AG08395 (cell line): Measurements from ENCODE around the gene RALGAPA2.

Experiments used
- DNase-seq: peaks from one replicate; pipeline ENCODE4 v3.0.0; 2012; ENCODE audit warnings: mixed read lengths, low spot score

RALGAPA2 gene

DNA sequence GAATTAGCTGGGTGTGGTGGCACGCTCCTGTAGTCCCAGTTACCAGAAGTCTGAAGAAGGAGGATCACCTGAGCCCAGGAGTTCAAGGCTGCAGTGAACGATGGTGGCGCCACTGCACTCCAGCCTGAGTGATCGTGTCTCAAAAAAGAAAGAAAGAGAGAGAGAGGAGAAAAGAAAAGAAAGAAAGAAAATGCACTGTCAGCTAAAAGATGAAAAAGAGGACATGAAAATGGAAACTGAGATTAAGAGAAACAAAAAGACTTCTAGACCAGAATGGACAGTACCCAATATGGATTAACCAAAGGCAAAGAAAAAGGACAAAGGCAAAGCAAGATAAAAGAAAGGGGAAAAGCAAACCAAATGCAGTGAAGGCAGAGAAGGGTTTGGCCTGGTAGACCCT is 9.0 kb upstream of the RALGAPA2 start:
- DNase-seq, result no peak

DNA sequence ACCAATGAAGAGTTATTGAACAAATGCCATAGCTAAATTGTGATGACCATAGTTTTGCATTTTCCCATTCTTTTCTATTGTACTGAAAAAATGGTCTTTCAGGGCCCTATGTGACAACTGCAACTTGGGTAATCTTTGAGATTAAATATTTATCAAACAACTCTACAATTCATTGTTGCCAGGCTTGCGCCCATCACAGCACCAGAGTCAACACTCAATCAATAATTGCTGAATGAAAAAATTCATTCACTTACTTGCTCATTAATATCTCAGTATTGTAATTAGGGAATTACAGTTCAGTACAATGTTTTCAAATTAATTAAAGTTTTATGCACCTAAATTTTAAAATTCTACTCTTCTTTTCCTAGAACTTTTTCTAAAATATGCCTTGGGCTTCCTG is 7.7 kb upstream of the RALGAPA2 start:
- DNase-seq, result no peak

- DNase-seq, result no peak
Observed at GRCh38 chr20:20719411-20719810, 7.0 kb upstream of the RALGAPA2 start.

DNA sequence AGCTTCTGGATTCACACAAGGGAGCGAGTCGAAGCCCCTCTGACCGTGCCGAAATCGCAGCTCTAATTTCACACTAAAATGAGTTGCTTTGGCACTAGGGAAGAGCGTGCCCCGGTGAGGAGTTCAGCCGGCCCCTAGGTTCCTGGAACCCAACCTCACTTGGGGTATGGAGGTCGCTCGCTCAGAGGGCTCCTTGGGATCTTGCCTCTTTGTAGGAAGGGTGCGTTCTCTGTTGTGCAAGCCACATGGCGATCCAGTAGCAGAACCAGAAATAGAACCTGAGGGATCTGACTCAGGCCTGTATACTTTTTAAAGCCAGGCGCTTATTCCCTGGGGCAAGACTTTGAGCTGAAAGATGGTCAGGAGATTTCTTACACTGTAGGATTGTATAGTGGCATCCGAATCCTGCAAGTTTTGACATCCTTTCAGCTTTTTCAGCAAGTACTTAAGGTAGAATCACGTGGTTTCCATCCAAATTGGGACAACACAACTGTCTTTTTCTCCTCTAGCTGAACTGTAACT is 861 bp upstream of the RALGAPA2 start:
- no peak for DNase-seq

DNA sequence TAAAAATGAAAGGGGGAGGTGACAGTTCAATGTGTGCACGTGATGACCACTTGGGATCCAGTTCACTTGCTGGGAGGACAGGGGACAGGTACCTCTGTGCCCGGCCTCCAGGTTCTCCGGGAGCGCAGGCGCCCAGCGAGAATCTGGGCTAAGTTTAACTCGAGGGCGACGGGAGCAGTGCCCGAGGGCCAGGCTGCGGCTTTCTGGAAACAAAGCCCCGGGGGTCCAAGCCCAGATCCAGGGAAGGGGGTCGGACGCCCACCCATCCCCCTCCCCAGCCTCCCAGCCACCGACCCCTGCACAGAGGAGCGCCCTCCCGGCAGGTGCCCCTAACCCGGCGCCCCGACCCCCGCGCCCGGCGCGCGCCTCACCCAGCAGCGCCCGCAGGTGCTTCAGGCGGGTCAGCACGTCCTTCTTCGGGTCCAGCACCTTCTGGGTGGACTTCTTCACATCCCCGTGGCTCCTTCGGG is 405 bp downstream of the RALGAPA2 start:
- DNase-seq, result no peak

DNA sequence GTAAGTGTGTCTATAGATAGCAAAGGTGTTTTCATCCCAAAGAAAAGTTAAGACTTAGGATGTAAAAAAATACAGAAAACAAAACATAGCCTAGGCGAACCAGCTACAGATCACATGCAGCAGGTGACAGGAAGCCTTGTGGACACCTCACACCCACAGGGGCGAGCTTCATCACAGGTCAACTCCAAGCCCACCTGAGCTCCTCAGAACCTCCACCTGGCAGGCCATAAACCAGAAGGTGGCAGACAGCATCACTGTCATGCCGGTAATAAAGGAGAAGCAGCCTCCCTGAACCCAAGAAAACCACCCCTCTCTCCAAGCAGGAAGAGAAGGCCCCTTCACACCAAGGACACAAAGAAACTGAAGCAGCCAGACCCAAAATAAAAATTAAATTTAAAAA is 1.0 kb downstream of the RALGAPA2 start:
- no peak for DNase-seq

- DNase-seq, result no peak
Observed at GRCh38 chr20:20710443-20711315, 1.8 kb downstream of the RALGAPA2 start.

DNA sequence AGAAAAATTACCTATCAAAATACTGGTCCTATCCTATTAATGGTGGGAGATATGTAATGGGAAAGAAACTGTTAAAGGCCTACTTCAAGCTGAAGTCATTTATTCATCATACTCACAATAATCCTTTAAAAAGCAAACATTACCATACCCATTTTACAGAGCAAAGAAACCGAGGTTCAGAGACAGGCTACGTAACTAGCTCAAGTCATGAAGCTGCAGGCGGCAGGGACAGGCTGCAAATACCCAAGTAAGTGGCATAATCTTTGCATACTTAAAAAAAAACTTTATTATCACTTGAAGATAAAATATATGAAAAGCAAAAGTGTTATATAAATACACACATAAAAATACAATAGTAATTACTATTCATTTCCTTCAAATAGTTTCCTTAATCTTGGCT is 2.6 kb downstream of the RALGAPA2 start:
- no peak for DNase-seq

GRCh38 chr20:20706285-20706684 is 6.2 kb downstream of the RALGAPA2 start:
- DNase-seq, result no peak

DNA sequence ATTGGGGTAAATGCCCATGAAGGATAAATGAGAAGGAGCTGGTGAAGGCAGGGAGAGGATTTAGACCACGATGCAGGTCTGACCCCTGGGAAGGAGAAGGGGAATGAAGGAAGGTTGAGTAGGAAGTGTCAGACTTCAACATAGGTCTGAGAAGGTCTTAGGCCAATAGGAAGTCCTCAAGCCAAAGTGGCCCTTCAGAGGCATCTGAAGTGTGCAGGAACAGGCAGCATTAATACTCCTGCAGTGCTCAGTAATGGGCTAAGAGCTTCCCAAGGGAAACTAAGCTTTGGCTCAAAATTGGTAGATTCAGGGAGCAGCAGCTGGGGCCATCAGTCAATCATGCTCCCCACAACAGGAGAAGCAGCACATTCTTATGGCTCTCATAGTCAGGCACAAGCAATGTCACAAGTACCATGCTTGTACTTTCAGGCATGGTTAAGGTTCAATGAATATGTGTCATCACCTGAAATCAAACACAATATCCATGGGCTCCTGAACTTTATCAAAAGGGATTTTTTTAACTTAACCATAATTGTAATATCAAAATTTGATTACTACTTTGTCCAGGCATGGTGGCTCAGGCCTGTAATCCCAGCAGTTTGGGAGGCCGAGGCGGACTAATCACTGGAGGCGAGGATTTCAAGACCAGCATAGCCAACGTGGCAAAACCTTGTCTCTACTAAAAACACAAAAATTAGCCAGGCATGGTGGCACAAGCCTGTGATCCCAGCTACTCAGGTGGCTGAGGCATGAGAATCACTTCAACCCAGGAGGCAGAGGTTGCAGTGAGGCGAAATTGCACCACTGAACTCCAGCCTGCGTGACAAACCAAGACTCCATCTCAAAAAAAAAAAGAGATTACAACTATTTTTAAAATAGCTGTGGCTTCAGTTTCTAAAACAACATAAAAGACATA is 9.9 kb downstream of the RALGAPA2 start:
- DNase-seq, result no peak

DNA sequence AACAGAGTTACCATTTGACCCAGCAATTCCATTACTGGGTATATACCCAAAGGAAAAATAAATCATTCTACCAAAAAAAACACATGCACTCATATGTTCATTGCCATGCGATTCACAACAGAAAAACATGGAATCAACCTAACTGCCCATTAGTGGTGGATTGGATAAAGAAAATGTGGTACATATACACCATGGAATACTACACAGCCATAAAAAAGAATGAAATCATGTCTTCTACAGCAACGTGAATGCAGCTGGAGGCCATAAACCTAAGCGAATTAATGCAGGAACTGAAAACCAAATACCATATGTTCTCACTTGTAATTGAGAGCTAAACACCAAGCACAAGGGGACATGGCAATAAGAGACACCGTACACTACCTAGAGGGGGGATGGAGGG is 12.5 kb downstream of the RALGAPA2 start:
- no peak for DNase-seq

GRCh38 chr20:20699144-20699543 is 13.3 kb downstream of the RALGAPA2 start:
- DNase-seq, result no peak

- no peak for DNase-seq
Observed at GRCh38 chr20:20697325-20697845, 15.1 kb downstream of the RALGAPA2 start.

DNA sequence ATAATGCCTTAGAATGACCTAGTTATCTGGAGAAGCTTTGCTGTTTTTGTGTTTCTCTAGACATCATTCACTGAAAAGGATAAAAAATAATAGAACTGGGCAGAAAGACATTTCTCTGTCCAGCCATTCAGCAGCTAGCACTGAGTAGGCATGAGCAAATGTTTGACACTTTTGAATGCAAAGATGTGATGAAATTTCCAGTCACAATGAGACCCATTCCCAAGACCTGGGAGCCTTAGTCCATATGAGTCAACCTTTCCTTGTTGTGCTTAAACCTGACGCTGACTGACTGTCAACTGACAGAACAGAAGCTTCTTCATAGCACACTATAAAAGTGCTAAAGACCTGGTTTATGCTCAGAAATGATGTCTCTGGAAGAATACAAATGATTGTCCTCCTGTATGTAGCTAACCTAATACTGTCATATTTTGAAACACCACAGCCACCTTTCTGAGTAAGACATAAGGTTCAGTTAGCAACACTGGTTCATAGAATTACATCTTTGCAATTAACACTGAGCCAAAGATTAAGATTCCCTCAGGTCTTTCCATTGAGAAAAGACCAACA is 17.1 kb downstream of the RALGAPA2 start:
- no peak for DNase-seq

DNA sequence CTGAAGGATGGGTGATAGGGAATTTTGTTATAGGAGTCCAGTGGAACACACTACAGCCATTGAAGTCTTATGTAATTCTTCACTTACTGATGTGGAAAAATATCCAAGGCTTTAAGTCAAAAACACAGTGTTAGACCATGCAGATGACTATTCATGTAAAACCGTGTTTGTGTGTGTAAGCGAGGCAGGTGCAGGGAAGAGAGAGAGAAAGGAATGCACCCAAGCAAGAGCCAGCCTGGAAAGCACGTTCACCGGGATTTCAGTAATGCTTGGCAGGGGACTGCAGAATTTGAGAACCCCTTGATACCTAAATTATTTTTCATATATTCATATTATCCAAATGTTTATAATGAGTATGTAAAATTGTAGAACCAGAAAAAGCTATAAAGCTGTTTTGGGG is 17.9 kb downstream of the RALGAPA2 start:
- DNase-seq, result no peak

DNA sequence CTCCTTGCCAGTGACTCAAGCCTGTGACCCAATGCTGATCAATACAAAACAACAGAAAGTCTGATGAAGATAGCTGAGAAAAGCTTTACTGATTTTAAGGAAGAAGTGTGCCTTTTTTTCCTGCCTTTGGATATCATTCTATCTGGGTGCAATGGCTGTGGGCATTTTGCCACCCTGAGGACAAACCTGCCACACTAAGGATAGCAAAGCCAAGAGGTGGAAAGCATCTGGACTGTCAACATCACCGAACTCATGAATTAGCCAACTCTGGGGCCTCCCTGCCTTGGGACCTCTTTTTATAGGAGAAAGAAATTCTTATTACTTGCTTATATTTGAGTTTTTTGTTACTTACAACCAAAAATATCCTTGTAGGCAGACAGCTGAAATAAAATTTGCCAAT is 19.9 kb downstream of the RALGAPA2 start:
- no peak for DNase-seq

DNA sequence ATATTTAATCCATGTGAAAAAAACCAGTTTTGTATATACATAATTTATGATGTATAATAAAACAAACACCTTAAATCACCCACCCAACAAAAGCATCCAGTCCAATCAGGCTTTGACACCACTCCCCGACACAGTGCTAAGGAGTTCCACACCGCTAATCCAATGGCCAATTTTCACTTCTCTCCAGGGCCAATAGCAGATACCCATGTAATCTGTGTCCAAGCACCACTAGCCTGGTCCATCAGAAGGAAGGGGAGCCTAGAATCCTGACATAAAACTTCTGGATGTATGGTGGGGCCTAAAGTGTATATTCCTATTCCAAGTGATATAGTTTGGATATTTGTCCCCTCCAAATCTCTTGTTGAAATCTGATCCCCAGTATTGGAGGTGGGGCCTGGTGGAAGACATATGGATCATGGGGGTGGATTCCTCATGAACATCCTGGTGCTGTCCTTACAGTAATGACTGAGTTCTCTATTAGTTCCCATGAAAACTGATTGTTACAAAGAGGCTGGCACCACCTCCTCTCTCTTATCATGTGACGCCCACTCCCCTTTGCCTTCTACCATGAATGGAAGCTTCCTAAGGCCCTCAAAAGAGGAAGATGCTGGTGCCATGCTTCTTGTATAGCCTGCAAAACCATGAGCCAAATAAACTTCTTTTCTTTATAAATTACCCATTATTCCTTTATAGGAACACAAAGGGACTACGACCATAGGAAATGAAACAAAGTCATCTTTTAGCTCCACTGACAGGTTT is 20.8 kb downstream of the RALGAPA2 start:
- DNase-seq, result no peak

DNA sequence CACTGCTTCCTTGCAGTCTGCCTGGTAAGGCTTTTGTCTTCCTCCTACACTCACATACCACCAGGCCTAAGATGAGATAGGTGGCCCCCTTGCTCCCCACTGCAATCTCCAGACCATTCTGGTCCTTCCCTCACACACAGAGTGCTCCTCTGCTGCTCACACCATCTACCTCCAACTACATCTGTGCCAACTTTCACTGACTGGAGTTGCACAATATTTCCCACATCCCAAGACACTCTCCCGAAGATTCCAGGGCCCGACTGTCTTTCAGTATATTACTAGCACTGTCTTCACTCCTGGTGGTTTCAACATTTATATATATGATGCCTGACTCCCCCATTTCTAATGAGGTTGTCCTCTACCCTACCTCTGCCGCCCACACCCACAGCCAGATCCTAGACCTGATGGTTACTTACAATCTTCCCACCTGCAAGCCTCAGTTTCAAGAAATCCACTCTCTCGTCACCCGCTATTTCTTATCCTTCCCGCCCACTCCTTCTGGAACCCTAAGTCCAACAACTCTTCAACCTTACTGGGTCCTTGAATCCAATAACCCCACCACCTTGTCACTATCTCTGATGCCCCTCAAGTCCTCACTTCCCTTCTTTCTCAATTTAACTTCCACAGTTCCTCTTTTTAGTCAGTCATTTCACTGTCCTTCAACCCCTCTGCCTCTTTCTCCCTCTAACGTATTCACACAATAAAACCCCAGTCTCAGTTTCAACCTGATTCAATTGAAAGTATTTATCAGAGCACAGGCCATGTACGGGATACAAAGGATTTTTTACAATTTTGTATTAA is 21.6 kb downstream of the RALGAPA2 start:
- DNase-seq, result no peak

GRCh38 chr20:20687319-20687718 is 25.1 kb downstream of the RALGAPA2 start:
- no peak for DNase-seq

DNA sequence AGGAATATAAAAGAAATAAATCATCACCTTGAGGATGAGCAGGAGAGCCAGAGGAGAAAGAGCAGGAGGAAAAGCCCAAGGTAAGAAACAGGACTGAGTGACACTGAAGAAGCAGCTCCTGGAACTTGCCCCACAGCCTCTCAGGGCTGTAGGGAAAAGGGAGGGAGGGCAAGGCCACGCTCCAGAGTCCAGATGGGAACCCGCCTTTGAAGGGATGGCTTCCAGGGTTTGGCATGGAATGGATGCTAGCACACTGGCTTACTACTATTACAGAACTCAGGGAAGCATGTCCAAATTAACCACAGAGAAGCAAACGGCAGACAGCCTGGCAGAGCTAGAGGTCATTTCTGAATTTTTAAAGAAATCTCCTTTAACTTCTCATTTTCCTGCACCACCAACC is 26.8 kb downstream of the RALGAPA2 start:
- no peak for DNase-seq
